ENCODE results near the gene HOXD13.

HOXD13 gene

DNA sequence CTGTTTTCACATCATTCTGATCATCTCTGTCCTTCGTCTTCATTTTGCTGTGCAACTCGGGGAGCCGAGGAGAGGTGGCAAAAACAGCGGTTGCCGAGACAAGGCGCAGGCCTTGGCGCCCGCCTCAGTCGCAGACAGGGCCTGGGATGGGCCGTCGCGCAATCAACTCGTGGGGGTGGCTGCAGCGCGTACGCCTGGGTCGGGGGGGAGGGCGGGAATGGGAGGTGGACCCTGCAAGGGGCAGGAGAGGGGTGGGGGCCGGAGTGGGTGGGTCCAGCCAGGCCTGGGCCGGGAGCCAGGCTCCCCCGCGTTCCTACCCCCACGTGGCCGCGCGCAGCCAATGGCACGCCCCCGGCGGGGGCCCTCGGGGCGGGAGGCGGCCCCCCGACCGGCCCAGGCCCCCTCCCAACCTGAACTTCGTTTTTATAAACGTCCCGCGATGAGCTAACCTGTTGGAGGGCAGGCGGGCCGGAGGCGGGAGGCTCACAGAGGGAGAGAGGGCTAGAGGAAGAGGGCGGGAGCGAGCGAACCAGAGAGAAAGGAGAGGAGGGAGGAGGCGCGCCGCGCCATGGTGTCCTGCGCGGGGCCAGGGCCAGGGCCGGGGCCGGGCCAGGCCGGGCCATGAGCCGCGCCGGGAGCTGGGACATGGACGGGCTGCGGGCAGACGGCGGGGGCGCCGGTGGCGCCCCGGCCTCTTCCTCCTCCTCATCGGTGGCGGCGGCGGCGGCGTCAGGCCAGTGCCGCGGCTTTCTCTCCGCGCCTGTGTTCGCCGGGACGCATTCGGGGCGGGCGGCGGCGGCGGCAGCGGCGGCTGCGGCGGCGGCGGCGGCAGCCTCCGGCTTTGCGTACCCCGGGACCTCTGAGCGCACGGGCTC lies at the start of gene HOXD13:
Gene HOXD13 (plus strand): TSS at position 452 of the 875 bp plus-strand sequence. CDS start 170 bp downstream, at position 622.
- no peak for DNase-seq (ENCODE audit: low spot score)

DNA sequence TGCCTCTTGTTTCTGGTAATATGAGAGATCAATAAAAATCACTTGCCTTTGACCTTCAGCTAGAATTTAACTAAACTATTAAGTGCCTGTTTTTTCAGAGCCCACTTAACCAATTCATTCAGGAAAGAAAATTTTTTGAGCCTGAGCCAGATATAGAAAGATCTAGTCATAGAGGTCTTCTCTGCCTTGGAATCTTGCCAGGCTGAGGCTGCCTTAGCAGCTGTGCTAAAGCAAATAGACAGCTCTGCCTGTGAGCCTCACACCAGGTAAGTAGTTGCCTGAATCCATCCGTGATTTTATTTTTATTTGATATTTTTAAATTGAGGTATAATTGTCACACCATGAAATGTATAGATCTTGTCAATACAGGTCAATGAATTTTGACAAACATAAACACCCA lies 36.1 kb upstream of the HOXD13 start:
- no peak for DNase-seq (ENCODE audit: low spot score)

DNA sequence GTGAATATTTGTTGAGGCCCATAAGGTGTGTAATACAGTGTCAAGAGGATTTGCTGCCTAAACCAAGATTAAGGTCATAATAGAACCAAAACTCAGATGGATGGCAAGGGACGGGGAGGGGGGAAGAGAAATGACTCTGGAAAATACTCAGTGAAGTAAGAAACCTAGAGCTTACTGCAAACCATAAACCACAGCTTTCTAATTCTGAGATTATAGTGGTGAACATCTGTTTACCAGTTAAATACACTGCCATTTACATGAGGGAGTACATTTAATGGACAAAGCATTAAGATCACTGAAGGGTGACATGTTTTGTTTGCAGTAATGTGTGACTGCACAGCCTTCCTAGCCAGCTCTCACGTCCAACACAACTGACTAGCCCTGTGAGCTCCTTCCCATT lies 28.6 kb upstream of the HOXD13 start:
- no peak for DNase-seq (ENCODE audit: low spot score)

DNA sequence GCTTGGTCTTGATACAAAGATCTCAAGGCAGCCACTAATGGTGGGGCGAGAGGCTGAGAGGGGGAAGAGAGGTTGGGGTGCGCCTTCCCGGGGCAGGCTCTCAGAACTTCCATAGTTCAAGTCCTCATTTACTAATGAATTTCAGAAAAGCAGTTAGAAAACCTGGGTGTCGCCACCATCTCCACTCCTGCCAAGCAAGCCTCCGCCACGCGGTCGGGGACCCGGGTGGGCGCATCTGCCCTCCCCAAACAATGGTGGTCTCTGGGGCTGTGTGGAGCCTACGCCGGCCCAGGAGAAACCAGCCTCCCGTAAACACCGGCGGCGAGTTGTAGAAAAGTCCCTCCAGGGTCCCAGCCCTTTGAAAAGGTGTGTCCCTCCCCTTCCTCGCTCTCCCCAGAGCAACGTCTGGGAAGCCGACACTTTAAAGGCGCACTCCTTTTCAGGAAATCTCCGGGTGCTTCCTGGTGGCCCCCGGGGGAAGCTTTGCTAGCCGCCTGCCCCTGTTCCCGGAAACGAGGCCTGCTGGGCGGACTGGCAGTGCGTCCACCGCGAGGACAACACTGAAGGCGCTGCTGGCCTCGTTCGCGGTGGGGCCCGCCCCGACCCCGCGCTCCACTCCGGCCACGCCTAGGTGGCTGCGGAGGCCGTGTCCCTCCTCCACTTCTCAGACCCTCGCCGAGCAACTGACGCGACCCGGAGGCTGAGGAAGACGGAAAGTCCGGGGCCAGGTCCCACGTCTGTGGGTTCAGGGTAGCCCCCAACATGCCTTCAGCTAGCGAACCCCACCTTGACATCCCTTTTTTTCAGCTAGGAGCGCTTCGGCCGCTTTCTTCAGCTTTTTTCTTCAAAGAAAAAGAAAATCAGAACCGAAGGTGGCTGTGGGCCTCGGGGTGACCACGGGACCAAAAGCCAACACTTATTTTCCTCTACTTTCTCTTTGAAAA lies 25.6 kb upstream of the HOXD13 start:
- no peak for DNase-seq (ENCODE audit: low spot score)

DNA sequence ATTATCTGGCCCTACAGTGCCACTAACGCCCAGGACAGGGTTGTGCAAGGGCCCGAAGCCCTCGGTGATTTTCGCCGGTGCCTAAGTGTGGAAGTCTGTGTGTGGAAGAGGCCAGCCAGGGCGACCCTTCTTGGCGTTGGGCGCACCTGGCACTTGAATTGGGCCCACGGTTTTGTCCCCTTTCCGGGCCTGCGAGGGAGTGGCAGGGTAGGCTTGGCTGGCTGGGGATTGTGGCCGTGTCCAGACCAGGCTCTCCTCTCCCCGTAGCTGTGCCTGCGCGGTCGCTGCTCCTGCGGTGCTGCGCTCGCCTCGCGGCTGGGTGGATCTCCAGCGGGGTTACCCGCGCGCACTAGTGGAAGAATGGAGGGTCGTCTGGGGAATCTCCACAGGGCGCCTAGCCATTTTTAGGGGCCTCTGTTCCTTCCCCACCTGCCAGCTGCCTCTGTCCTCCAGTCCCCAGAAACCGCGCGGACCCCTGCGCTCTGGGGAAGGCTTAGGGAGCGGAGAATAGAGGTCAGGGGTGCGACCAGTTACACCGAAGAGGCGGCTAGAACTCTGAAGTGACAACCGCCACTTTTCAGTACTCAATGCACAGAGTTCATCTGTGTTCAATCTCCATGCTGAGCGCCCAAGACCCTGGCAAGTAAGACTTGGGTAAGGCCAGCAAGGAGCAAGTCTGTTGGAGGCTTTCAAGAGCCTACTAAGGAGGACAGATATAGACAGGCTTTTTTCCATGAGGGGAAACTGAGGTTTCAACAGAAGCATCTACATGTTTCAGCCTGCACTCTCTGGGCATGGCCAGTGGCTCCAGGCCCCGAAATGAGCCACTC lies 24.7 kb upstream of the HOXD13 start:
- DNase-seq (ENCODE audit: low spot score), result no peak

DNA sequence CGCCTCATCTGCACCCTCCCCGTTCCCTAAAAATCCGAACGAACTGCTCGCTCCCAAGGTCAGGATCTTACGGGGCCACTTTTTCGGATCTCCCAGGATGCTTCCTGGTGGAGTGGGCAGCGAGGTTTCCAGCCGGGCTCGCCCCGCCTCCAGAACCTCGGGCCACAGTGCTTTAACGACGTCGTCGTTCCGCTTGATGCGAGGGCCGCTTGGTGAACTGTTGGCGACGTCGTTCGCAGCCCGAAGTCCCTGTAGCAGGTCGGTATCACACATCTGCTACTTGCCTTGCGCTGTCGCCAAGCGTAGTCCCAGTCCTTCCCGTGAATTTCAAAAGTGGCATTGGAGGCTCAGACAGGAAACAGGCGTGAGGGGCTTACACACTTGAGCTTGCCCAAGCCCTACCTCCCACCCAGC lies 24.1 kb upstream of the HOXD13 start:
- no peak for DNase-seq (ENCODE audit: low spot score)

DNA sequence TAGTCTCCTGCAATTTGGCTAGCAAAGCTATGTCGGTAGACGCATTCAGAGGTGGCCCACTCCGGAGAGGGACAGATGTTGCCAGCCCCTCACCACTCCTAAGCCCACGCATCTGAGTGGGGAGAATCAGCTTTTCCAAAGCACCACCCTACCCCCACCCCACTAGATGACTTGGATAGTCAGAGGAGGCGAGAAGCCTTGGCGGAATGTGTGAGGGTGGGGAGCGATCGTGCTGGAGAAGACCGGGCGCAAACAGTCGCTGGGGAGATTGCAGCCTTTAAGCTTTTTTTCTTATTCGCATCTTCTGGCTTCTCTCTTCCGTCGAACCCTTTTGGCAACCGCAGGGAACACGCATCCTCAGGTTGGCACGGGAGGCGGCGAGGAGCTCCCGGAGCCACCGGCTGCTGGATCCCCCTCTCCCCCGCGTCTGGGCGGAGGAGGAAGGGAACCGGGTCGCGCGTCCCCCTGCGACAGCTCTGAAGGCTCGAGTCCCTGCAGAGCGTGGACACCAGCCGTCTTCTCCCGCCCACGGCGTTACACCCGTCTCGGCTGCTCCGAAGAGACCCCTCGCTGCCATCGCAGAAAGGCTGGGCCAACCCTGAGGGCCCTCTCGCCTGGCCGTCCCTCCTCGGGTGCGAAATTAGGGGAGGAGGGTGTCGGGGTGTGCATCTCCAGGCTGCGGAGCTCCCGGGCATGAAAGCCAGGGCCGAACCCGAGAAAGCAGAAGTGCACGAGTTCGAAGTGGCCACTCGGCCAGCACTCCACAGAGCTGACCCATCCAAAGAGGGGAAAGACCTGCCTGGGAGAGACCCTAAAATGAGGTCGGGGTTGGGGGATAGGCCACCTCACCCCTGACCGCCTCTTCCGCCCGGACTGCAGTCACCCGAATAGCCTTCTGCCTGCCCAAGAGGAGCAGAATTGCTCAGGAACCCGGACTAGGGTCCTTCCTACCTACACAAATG lies 20.9 kb upstream of the HOXD13 start:
- no peak for DNase-seq (ENCODE audit: low spot score)

DNA sequence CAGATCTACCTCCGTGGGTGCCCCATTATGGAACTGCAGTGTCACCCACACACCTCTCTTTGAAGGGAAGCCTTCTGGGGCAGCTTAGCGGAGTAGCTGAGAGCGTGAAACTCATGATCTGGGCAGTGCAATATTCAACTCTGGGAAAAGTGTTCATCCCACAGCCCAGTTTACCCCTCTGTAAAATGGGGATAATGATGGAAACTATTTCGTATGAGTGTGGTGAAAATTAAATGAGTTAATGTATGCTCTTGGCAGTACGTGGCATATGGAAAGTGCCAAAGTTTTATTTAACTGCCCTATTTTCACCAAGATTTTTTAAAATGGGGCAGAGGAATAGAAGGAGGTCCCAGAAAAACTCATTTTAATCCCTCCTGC lies 20.2 kb upstream of the HOXD13 start:
- no peak for DNase-seq (ENCODE audit: low spot score)

DNA sequence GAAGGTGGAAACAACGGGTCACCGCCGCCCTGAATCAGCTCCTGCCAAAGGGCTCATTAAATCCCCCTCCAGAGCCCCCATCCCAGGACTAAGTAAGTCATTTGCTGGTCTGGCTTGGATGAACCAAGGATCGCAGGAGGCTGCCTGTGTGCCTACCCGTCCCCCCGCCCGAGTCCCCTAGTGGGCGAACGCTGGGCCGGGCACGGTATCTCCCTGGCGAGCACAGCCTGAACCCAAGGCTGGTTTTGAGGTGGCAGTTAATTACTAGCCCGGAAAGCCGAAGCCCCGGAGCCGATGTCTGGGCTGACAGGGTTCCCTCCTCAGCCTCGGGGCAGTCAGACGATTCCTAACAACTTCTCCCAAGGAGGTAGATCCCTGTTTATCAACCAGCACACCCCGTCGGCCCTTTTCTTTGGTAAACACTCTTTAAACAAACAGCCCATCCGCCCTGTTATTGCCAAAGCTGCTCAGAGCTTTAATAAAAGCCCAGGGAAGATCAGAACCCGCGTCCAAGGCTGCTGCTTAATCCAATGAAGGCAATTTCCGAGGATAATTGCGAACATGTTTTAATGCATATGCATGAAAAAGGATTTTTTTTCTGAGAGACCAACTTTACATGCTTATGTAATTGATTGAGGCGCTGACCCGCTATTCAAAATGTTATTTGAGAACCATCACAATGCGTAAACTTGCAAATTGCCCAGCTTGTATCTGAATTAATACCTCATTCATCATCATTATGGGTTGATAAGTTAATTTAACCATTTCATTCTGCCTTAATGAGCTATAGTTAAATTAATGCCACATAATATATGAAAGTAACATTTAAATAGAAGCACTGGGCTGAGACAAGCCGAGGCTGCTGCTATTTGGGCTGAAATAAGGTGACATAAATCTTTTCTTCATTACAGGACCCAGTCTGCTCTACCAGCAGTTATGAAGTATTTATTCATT lies 19.3 kb upstream of the HOXD13 start:
- DNase-seq (ENCODE audit: low spot score), result no peak

DNA sequence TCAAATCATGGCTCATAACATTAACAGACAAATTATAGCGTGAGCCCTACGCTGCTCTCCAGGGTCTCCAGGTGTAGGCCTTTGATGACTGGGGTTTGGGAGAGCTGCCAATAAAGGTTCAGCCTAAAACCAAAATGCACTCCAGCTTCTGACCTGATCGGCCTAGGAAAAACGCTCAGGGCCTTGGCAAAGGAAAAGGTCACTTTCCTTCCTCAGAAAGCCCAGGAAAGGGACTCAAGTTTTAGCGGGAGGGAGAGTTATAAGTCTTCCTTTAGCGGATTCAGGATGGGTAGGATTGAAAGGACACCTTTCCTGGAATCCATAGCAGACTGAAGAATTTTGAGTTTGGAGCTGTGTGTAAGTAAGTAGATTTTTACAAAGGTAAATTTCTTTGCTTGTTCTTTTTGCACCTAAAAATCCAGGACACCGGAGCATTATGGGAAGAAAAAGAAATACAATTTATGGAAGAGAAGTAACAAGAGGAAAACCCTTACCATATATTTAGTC lies 17.5 kb upstream of the HOXD13 start:
- DNase-seq (ENCODE audit: low spot score), result no peak

DNA sequence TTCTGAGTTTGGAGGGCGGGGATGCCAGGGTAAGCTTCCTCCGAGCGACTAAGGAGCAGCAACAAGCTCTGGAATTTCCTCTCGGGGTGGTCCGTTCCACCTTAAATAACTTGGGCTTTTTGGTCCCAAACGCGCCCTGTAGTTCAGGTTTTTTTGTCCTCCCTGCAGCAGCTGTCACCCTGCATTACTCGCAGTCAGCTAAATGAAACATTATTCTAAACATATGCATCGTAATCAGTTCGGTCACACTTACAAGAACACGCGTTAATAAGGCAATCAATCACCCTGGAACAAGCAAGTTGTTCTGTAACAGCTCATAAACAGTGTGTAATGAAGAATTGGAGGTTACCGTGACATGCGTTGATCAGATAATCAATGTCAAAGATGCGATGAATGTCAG lies 17.0 kb upstream of the HOXD13 start:
- DNase-seq (ENCODE audit: low spot score), result no peak

DNA sequence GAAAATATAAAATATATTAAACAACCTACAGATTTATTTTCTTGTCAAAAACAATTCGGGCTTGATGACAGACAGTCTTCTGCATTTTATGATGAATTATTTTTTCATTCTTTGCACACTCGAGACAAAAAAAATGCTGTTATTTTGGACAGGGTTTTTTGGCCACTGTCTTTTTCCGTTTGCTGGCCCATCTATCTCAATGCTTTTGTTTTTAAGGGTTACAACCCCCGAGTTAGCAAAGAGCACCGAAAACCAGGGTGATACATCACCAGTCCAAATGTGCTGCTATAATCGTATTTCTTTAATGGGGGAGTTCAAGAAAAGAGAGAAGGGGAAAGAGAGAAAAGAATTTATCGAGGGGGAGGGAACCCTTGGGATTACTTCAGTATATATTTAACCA lies 16.5 kb upstream of the HOXD13 start:
- no peak for DNase-seq (ENCODE audit: low spot score)

DNA sequence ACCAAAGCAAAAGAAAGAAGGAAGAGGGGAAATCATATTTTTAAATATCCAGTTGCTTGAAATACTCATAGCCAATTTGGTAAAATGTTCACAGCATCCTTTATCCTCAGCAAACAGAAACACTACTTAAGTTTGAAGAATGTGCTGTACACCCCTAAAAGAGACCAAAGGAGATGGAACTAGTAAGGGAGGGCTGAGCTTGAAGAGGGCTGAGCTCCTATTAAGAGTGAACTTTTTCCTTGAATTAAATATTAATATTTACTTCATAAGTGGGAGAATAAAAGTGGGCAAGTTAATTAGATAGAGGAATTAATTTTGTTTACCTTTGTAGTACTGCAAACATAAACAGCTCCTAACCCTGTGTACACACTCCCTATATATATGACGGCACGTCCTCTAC lies 15.7 kb upstream of the HOXD13 start:
- DNase-seq (ENCODE audit: low spot score), result no peak

DNA sequence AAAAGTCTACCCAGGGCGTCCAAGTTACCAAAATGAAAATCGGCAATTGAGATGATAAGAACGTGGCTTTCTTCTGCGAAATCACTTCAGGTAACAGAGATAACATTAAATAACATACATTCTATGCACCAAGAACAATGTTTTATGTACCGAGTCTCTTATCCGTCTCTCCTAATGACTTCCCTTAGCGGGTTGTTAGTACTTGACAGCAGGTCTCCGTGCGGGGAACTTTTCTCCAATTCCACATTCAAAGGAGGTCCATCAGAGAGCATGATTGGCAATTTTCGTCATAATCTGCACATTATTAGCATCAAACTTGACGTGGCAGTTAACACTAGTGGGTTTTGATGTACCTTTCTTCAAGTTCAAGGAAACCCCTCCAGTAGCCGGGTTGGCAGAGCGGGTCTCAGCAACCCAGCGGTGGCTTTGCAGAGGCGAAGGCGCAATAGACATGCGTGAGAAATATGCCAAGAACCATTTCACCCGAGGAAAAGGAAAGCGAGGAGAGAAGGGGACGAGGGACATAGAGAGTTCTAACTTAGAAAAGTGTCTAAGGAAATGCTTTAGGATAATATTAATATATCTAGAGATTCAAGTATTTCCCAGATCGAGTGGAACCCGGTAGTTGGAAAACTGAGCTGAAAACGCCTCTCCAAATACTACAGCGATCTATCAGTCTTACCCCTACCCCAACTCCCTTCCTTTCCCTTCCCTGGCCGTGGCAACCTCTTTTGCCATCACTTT lies 13.8 kb upstream of the HOXD13 start:
- DNase-seq (ENCODE audit: low spot score), result no peak

DNA sequence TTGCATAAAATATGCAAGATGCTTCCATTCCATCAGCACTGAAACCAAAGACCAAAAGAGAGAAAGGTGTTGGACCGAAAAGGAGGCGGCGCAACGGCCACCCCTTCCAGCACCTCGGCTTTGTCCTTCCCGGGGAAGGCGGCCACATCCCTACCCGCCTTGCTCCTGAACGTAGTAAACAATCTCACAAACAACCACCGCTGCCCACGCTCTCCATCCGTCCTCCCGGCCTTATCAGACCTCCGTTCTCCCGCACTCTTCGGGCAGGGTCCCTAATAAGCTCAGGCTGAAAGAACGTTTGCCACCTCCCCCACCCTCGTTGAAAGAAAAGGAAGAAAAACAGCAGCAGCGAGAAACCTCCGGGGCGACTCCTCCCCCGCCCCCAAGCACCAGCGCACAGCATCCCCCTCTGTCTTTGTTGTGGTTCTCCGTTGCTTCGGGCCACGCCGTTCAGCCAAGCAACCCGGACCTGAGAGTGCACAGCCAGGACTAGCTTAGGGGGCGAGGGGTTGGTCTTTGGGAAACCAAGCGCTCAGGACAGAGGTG lies 13.2 kb upstream of the HOXD13 start:
- no peak for DNase-seq (ENCODE audit: low spot score)

DNA sequence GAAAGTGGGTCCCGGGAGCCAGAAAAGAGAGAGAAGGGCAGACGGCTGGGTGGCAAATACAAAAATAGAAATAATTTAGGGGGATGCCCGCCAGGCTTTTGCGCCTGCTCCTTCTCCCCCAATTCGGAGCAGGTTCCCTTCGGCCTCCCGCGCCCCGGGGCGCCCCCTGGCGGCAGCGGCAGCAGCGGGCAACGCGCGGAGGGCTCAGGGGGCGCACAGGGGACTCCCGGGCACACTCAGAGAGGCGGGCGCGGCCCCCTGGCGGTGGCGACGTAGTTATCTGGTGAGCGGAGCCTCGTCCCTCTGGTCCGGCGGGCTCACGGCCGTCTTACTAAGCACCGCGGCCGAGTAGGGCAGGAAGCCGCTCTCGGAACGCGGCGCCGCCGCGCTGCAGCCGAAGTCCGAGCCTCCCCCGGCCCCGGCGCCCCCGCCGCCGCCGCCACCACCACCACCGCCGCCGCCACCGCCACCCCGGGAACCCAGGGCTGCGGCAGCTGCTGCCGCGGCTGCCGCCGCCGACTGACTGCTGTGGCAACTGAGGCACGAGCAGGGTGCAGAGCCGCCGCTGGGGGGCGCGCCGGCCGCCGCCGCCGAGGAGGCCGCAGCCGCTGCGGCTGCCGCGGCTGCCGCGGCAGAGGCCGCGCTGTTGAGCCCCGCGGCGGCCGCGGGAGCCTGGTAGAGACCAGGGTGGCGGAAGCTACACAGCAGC lies 12.5 kb upstream of the HOXD13 start:
- peak; percentile 83 for DNase-seq (ENCODE audit: low spot score)

DNA sequence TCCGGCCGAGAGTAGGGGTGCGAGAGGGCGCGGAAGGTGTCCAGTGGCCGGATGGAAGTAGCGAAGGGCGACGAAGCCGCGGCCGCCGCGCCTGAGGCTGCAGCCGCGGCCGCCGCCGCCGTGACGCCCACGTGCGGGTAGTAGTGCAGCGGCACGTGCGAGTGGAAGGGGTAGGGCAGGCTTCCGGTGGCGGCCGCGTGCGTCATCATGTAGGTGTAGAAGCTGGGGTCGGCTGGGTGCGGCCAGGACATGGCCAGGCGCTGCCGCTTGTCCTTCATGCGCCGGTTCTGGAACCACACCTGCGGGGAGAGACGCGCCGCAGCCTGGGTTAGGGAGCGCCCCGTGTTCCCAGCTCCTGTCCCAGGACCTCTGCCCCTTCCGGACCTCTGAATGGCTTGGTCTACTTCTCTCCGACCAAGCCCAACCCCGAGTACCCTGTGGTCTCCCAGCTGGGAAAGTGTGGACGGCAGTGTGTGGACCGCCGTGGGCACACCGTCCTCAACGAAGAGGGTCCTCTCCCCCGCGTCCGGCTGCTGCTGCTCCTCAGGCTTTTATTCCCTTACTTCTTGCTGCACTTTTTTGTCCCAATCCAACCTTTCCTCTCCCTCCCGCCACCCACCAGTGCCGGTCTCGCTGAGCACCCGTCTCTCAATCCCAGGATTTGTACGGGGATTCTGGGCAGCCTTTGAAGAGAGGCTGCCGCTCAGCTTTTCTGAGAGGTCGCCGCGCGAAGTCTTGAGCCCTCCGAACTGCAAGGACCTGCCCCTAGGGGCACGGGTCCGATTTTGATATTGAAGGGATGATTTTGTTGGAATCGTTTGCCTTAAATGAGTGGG lies 11.8 kb upstream of the HOXD13 start:
- no peak for DNase-seq (ENCODE audit: low spot score)
